Choroid plexus epithelial cell (primary cell): ENCODE measurements around the gene TCFL5.

Experiments
- DNase-seq: peaks from one replicate; pipeline ENCODE4 v3.0.0-alpha.2; 2010; ENCODE audit warnings: low read depth
- H3K4me3 ChIP-seq: 2 replicates; pipeline ENCODE4 v1.5.1; 2011; ENCODE audit warnings: low read depth, mild to moderate bottlenecking, control low read depth, low read length, moderate library complexity
- CTCF ChIP-seq: conservative IDR thresholded peaks from 2 replicates; pipeline ENCODE4 v1.5.1; 2011; ENCODE audit warnings: low read depth, mild to moderate bottlenecking, control low read depth, inconsistent platforms, low read length, moderate library complexity

The TCFL5 gene

GRCh38 chr20:62839816-62840215, 21.8 kb downstream of the TCFL5 start:
- no peak overlapping the region for H3K4me3 ChIP-seq
- DNase-seq: no peak
- TF ChIP-seq CTCF: no peak

DNA sequence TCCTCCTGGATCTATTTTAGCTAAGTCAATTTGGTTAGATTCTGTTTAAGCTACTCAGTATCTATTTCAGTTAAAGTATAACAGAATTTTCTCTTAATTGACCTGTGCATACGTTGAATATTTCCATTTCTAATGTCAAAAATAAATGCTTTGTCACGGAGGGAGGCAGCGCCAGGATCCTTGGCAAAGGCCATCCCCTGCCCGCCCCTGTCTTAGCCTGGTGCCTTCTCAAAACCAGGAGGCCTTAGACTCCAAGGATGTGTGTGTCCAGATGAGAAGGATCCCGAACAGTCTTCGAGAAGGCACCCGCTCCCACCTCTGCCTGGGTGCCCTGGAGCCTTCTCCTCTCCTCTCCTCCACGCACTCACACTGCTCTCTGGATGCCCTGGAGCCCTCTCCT, 22.4 kb downstream of the TCFL5 start:
- DNase-seq: no peak
- no peak for TF ChIP-seq CTCF

DNA sequence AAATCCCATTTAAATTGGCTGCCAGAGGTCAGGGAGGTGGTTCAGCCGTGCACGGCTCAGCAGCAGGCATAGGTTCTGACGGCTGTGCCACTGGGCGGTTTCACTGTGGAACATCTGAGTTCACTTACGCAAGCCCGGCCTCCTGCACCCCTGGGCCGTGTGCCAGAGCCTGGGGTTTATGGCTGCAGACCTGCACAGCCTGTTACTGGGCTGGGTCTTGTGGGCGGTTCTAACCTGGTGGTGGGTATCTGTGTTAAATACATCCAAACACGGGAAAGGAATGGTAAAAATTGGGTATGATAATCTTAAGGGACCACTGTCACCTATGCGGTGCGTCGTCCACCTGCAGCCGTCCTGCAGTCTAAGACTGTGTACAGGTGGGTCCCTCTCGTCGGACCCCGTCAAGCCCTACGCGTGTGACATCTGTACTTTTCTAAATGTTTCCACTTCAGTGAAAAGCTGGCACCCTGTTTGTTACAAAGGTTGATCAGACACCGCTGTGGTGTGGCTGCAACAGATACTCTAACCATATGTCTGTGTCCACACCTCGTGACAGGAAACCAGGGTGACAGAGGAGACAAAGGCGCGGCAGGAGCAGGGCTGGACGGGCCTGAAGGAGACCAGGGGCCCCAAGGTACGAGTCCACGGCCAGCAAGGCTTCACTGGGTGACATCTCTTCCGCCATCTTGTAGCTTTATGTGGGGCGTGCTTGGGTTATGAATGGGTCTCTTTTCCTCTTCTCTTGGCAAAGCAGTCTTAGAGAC, 23.3 kb downstream of the TCFL5 start:
- peak; percentile 58 for DNase-seq
- no peak for TF ChIP-seq CTCF
- H3K4me3 ChIP-seq: no peak overlapping the region

More for the DNA sequence above, 22.4 kb downstream of the TCFL5 start:
- H3K4me3 ChIP-seq: no peak overlapping the region

DNA sequence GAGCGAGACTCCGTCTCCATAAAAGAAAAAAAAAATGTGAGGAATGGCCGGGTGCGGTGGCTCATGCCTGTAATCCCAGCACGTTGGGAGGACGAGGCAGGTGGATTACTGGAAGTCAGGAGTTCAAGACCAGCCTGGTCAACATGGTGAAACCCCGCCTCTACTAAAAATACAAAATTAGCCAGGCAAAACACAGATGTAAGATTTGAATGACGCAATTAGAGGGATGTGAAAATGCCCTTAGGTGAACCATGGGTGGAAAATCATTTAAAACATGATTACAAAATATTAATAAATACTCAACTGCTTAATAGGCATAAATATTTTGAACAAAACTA, 23.9 kb downstream of the TCFL5 start:
- TF ChIP-seq CTCF: no peak
- DNase-seq: no peak
- no peak overlapping the region for H3K4me3 ChIP-seq

DNA sequence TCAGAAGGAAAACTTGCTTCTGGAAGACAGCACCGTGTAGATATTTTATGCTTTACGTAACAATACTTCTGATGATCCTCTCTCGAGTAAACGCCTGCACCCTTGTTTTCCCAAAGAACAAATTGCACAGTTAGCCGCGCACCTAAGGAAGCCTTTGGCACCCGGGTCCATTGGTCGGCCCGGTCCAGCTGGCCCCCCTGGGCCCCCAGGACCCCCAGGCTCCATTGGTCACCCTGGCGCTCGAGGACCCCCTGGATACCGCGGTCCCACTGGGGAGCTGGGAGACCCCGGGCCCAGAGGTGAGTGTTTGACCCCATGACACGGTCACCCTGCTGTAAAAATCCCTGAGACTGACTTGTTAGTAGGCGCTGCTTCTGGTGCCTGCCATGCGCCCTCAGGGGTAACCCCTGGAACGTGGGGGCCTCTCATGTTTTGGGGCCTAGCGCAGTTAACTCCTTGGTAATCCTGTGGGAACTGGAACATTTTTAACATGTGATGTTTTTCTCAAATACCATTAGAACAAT, 24.6 kb downstream of the TCFL5 start:
- no peak for TF ChIP-seq CTCF
- H3K4me3 ChIP-seq: no peak overlapping the region
- no peak for DNase-seq

DNA sequence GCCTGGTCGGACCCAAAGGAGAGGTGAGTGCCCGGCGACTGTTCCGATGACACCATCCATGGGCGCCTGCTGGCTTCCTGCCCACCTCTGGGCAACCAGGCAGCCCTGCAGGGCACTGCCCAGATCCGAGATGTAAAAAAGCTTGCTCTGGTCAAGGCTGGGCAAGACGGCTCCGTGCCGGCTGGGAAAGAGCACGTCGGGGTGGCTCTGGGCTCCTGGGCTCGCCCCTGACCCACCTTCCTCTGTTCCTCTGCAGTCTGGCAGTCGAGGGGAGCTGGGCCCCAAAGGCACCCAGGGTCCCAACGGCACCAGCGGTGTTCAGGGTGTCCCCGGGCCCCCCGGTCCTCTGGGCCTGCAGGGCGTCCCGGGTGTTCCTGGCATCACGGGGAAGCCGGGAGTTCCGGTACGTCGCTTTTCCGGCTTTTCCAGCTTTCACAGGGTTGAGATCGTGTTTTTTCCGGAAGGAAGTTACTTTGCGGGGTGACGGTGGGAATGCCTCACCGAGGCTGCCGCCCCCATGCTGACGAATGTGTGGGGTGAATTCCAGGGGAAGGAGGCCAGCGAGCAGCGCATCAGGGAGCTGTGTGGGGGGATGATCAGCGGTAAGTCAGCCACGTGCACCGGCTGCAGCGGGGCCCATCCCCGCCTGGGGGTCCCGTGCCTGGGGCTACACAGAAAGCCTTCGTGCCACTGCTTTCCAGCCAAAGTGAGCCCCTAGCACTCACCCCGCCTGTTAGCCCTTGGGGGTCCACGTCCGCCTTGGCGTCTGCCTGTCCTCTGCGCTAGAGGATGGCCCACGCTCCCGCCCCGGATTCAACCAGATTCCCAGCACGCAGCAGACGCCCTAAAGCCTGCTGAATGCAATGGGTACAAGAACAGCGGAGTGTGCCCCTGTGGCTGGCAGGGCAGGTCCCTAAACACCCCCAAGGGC, 25.4 kb downstream of the TCFL5 start:
- no peak for DNase-seq
- H3K4me3 ChIP-seq: no peak overlapping the region
- TF ChIP-seq CTCF: no peak
